K562 (cell line): Measurements from ENCODE around the gene MTG2. TPM values are rescaled to one million over a fixed set of nuclear protein-coding genes. Genes with fewer than 3 reads are reported as not detected.
A peak's percentile ranks its signal among the peaks of the same experiment; 100 is the strongest.

Source experiments
- ARID2 ChIP-seq: fragments of 450-650 bp; IDR thresholded peaks from 2 replicates; pipeline ENCODE4 v1.6.1; 2017; ENCODE audit warnings: antibody characterized with exemption, mild to moderate bottlenecking
- BHLHE40 ChIP-seq: IDR thresholded peaks from 2 replicates; pipeline ENCODE4 v1.6.1; 2011; ENCODE audit warnings: low read length, improper control_type of control experiment
- FOXA1 ChIP-seq: fragments of 450-650 bp; IDR thresholded peaks from 2 replicates; pipeline ENCODE4 v1.6.1; 2016; ENCODE audit warnings: mild to moderate bottlenecking, borderline replicate concordance
- FOXK1 ChIP-seq: sonication (generic); formaldehyde crosslinking; IDR thresholded peaks from 2 replicates; pipeline ENCODE4 v1.8.0; 2022; ENCODE audit warnings: missing genetic modification reagents, mild to moderate bottlenecking, borderline replicate concordance
- HOMEZ ChIP-seq: fragments of 250-450 bp; sonication (Bioruptor Pico); IDR thresholded peaks from 2 replicates; pipeline ENCODE4 v1.4.0; 2020; ENCODE audit warnings: mild to moderate bottlenecking, moderate library complexity
- KDM2B ChIP-seq: fragments of 250-450 bp; sonication (Bioruptor Pico); IDR thresholded peaks from 2 replicates; pipeline ENCODE4 v1.8.0; 2021; ENCODE audit warnings: mild to moderate bottlenecking, moderate library complexity
- NR3C1 ChIP-seq: sonication (generic); formaldehyde crosslinking; IDR thresholded peaks from 2 replicates; pipeline ENCODE4 v1.8.1; 2022; ENCODE audit warnings: missing genetic modification reagents
- PREB ChIP-seq: sonication (generic); formaldehyde crosslinking; IDR thresholded peaks from 2 replicates; pipeline ENCODE4 v1.8.1; 2023; ENCODE audit warnings: mild to moderate bottlenecking, missing genetic modification reagents
- SMARCC2 ChIP-seq: fragments of 450-650 bp; IDR thresholded peaks from 2 replicates; pipeline ENCODE4 v1.6.1; 2017; ENCODE audit warnings: antibody characterized with exemption, moderate library complexity, mild to moderate bottlenecking, low read depth
- ZBTB12 ChIP-seq: fragments of 250-450 bp; sonication (Bioruptor Pico); IDR thresholded peaks from 2 replicates; pipeline ENCODE4 v1.4.0; 2020
- ZBTB5 ChIP-seq: fragments of 450-650 bp; IDR thresholded peaks from 2 replicates; pipeline ENCODE4 v1.6.1; 2017; ENCODE audit warnings: antibody characterized with exemption
- ZFP30 ChIP-seq: fragments of 250-450 bp; sonication (Bioruptor Pico); IDR thresholded peaks from 2 replicates; pipeline ENCODE4 v1.8.0; 2022; ENCODE audit warnings: moderate library complexity, mild to moderate bottlenecking, inconsistent platforms, borderline replicate concordance
- ZNF174 ChIP-seq: fragments of 250-450 bp; sonication (Bioruptor Pico); IDR thresholded peaks from 2 replicates; pipeline ENCODE4 v1.4.0; 2020; ENCODE audit warnings: mild to moderate bottlenecking
- ZNF592 ChIP-seq: fragments of 450-650 bp; IDR thresholded peaks from 2 replicates; pipeline ENCODE4 v1.6.1; 2017; ENCODE audit warnings: antibody characterized with exemption, mild to moderate bottlenecking
- ZNF699 ChIP-seq: fragments of 250-450 bp; sonication (Bioruptor Pico); IDR thresholded peaks from 2 replicates; pipeline ENCODE4 v1.8.0; 2021; ENCODE audit warnings: mild to moderate bottlenecking, moderate library complexity; ENCODE audit not compliant: insufficient replicate concordance
- ZNF780A ChIP-seq: fragments of 250-450 bp; sonication (Bioruptor Pico); IDR thresholded peaks from 2 replicates; pipeline ENCODE4 v1.5.0; 2021; ENCODE audit warnings: mild to moderate bottlenecking
- ZSCAN32 ChIP-seq: fragments of 450-650 bp; formaldehyde crosslinking; IDR thresholded peaks from 2 replicates; pipeline ENCODE4 v1.4.0; 2020; ENCODE audit warnings: mild to moderate bottlenecking, moderate library complexity
- polyA plus RNA-seq, 8 experiments: library from polyadenylated mRNA; depleted of rRNA in 4 of 8; stranded (reverse) in 5 of 8; unstranded in 3 of 8; fragments of >200 nt; fragmentation: Nextera tagmentation in 2 of 8; fragmentation: Illumina TruSeq in 1 of 8; extraction: Ambion mirVana in 2 of 8; extraction: Trizol in 1 of 8; gene quantifications; 2 replicates each; pipeline versions ENCODE4 v1.2.1 to v1.2.3, GENCODE V29; 2011 to 2014; ENCODE audit warnings: inconsistent platforms in 1 of 8, missing spikeins in 1 of 8
- total RNA-seq, 7 experiments: library from RNA; depleted of rRNA in 6 of 7; stranded (reverse); fragments of >200 nt in 6 of 7; fragmentation: Illumina TruSeq in 2 of 7; extraction: Trizol in 2 of 7; gene quantifications; 2 replicates each; pipeline versions ENCODE4 v1.2.1 to v1.2.3, GENCODE V29; 2011 to 2021; ENCODE audit warnings: low replicate concordance in 1 of 7

MTG2 gene
- total and polyA plus RNA-seq, 9 of the 15 experiments (the other 6 are each of a cell fraction or from before 2014, with no cell fraction given) = 8.7 to 67.5 (median 44.5) TPM

- TF ChIP-seq PREB (0 out of 2 replicates have a peak, but pooled peaks have one; percentile 67), ARID2 (no peak), ZNF174 (CRISPR knock-in tag) (no peak), ZNF699 (CRISPR knock-in tag) (no peak), KDM2B (CRISPR knock-in tag) (no peak), FOXK1 (CRISPR knock-in tag) (no peak), ZNF592 (no peak; the same call in 1 of the 2 replicates), BHLHE40 (peak; percentile 21; the same call in 1 of the 2 replicates), NR3C1 (peak; percentile 86; the same call in 1 of the 2 replicates), ZBTB5 (peak; percentile 88), FOXA1 (no peak), ZBTB12 (CRISPR knock-in tag) (peak; percentile 95), ZFP30 (CRISPR knock-in tag) (no peak), ZNF780A (CRISPR knock-in tag) (no peak), HOMEZ (no peak), ZSCAN32 (CRISPR knock-in tag) (no peak), SMARCC2 (no peak)
Measured at GRCh38 chr20:62182469-62183425, at the start of gene MTG2 (continued).
